Measurements from ENCODE around the gene CDK4.

Gene CDK4

GRCh38 chr12:57772429-57773322 is 20.6 kb upstream of the CDK4 start, which contains the start of gene EEF1AKMT3:
TSS of gene EEF1AKMT3 (plus strand) at chr12:57772614. CDS start at chr12:57772725, 111 bp downstream.
- peak in 35 of 58 donors; percentile 28 to 69 (median 56) for DNase-seq

- peak; percentile 58 to 97 (median 92) for DNase-seq
Observed at GRCh38 chr12:57771873-57772428, 19.8 kb upstream of the CDK4 start, which contains the start of gene METTL1. TSS of gene METTL1 (minus strand) at chr12:57772105. CDS start at chr12:57772083, 22 bp downstream.

- DNase-seq = peak in 26 of 58 donors; percentile 64 to 90 (median 79)
Observed at GRCh38 chr12:57771236-57771872, 19.2 kb upstream of the CDK4 start.

- DNase-seq = no peak
Observed at GRCh38 chr12:57770734-57771133, 18.6 kb upstream of the CDK4 start.

- no peak for DNase-seq
Observed at GRCh38 chr12:57769594-57769993, 17.5 kb upstream of the CDK4 start.

GRCh38 chr12:57767876-57768275 is 15.8 kb upstream of the CDK4 start:
- no peak for DNase-seq

- DNase-seq = no peak
Observed at GRCh38 chr12:57767305-57767698, 15.2 kb upstream of the CDK4 start.

- no peak for DNase-seq
Observed at GRCh38 chr12:57766464-57767304, 14.6 kb upstream of the CDK4 start, which contains the start of gene CYP27B1. TSS of gene CYP27B1 (minus strand) at chr12:57767078. CDS start at chr12:57767041, 37 bp downstream.

GRCh38 chr12:57765698-57766463 is 13.8 kb upstream of the CDK4 start:
- no peak for DNase-seq

- no peak for DNase-seq
Observed at GRCh38 chr12:57765003-57765697, 13.0 kb upstream of the CDK4 start.

- no peak for DNase-seq
Observed at GRCh38 chr12:57764662-57765002, 12.5 kb upstream of the CDK4 start.

GRCh38 chr12:57763881-57764661 is 12.0 kb upstream of the CDK4 start:
- no peak for DNase-seq

GRCh38 chr12:57762463-57762862 is 10.4 kb upstream of the CDK4 start:
- DNase-seq = no peak

GRCh38 chr12:57761391-57761998 is 9.4 kb upstream of the CDK4 start:
- no peak for DNase-seq

- no peak for DNase-seq
Observed at GRCh38 chr12:57760347-57760982, 8.4 kb upstream of the CDK4 start.

GRCh38 chr12:57759360-57759980 is 7.4 kb upstream of the CDK4 start:
- no peak for DNase-seq
